Tibial artery (tissue), 4 donors: ENCODE results near the gene SPSB2.

Experiments used
- DNase-seq, 2 donors: peaks; one replicate each; pipeline ENCODE4 v3.0.0-alpha.2; 2019
- H3K27ac ChIP-seq, 2 donors: fragments of 200-600 bp; sonication (generic) in 1 of 2; 1 replicate in 1 of 2; 2 replicates in 1 of 2; pipeline ENCODE4 v1.5.1; 2018 to 2019; ENCODE audit warnings: mild to moderate bottlenecking in 1 of 2
- H3K27me3 ChIP-seq, 2 donors: fragments of 200-600 bp; sonication (generic) in 1 of 2; one replicate each; pipeline versions ENCODE4 v1.5.1 to v1.6.0; 2016 to 2019
- H3K36me3 ChIP-seq, 3 donors: fragments of 200-600 bp; sonication (generic) in 2 of 3; one replicate each; pipeline ENCODE4 v1.5.1; 2016 to 2019; ENCODE audit warnings: mild to moderate bottlenecking in 2 of 3
- H3K4me1 ChIP-seq, 4 donors: fragments of 200-600 bp; sonication (generic) in 2 of 4; 1 replicate in 3 of 4; 2 replicates in 1 of 4; pipeline ENCODE4 v1.5.1; 2016 to 2019
- H3K4me3 ChIP-seq, 2 donors: fragments of 200-600 bp; sonication (generic) in 1 of 2; 1 replicate in 1 of 2; 2 replicates in 1 of 2; pipeline ENCODE4 v1.5.1; 2018 to 2019; ENCODE audit warnings: mild to moderate bottlenecking in 2 of 2
- H3K9me3 ChIP-seq, 3 donors: fragments of 200-600 bp; sonication (generic) in 1 of 3; one replicate each; pipeline ENCODE4 v1.5.1; 2016 to 2019
- intact Hi-C: fragments of 100-400 bp; cut with DNase I; formaldehyde crosslinking; loops from one replicate; pipeline ENCODE4 v1.15.0; 2023; ENCODE audit warnings: low total_unique reads
- TF ChIP-seq, protein P1 (sequence below), 2 experiments: fragments of 200-600 bp in 1 of 2; fragments of 450-650 bp in 1 of 2; IDR thresholded peaks; one replicate each; pipeline ENCODE4 v1.5.1; 2017 to 2019; ENCODE audit warnings: antibody characterized with exemption in 2 of 2, mild to moderate bottlenecking in 1 of 2, moderate library complexity in 1 of 2

Gene SPSB2

DNA sequence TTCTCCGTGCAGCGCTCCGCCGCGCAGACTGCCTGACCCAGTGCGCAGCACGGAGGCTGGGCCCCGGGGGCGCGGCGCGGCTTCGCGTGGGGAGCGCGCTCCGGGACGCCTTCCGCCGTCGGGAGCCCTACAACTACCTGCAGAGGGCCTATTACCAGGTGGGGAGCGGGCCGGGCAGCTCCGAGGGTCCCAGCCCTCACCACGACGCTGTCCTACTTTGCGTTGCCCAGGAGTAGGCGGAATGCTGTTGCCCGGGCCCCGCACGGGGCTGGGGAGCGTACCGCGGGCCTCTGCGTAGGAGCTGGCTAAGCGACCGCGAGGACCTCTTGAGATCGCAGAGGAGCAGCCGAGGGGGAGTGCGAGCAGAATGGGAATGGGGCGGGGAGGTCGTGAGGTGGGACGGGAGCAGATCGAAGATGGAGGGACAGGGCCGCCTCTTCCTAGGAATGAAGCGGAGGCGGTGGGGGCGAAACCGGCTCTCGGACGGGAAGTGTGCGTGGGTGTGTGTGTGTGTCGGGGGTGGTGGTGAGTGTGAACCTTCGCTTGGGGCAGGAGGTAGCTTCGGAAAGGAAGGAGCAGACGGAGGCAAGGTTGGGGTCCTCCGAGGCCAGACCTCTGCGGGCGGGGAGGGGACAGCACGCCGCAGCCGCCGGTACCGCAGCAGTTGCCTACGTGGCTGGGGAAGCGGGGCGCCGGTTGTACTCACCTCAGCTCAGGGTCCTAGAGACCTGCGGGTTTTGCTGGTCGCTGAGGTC lies 44.1 kb downstream of the SPSB2 start:
- intact Hi-C loops, result loop anchor here (5.0 kb wide), 1 partner anchor 77 kb away; the partner anchor contains the start of gene MLF2

DNA sequence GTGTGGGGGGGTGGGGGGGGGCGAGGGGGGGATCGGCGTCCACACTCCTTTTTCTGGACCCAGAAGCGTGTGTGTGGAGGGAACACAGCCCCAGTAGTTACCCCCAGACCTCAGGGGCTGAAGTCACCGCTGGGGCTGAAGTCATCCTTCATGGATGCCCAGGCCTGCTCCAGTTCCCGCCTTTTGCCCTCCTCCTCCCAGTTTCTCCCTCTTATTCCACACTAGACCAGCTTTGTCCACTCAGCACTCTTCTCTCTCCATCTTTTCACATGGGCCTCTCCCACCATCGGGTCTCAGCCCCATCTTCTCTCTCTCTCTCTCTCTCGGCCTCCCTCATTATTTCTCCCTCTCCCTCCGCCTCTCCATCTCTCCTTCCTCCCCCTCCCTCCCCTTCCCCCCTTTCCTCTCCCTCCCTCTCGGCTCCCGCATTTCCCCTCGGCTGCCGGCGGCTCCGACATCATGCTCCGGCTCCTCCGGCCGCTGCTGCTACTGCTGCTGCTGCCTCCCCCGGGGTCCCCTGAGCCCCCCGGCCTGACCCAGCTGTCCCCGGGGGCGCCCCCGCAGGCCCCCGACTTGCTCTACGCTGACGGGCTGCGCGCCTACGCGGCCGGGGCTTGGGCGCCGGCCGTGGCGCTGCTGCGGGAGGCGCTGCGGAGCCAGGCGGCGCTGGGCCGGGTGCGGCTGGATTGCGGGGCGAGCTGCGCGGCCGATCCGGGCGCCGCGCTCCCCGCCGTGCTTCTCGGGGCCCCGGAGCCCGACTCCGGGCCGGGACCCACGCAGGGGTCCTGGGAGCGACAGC lies 44.9 kb downstream of the SPSB2 start, which contains the start of gene P3H3:
TSS of gene P3H3 (plus strand) at position 426 of the 799 bp plus-strand sequence. CDS start at position 460, 34 bp downstream.
- H3K4me1 ChIP-seq, result peaks cover 0 to 40% (median 32%) of the 10 kb centered on the region in 4 donors
- peaks cover 0 to 19% of the 10 kb centered on the region in 2 donors for H3K27me3 ChIP-seq
- H3K27ac ChIP-seq, result peak within 1 kb of the TSS; percentile 87 to 91
- intact Hi-C loops, result loop anchor here (5.0 kb wide), 1 partner anchor 76 kb away; the partner anchor contains the start of gene MLF2
- TF ChIP-seq, protein P1, sequence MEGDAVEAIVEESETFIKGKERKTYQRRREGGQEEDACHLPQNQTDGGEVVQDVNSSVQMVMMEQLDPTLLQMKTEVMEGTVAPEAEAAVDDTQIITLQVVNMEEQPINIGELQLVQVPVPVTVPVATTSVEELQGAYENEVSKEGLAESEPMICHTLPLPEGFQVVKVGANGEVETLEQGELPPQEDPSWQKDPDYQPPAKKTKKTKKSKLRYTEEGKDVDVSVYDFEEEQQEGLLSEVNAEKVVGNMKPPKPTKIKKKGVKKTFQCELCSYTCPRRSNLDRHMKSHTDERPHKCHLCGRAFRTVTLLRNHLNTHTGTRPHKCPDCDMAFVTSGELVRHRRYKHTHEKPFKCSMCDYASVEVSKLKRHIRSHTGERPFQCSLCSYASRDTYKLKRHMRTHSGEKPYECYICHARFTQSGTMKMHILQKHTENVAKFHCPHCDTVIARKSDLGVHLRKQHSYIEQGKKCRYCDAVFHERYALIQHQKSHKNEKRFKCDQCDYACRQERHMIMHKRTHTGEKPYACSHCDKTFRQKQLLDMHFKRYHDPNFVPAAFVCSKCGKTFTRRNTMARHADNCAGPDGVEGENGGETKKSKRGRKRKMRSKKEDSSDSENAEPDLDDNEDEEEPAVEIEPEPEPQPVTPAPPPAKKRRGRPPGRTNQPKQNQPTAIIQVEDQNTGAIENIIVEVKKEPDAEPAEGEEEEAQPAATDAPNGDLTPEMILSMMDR (IDR thresholded peaks at IDR 0.05), result no peak
- H3K4me3 ChIP-seq, result peak within 1 kb of the TSS; percentile 64 to 89
- peaks cover 0 to 32% (median 4%) of the 10 kb centered on the region in 3 donors for H3K36me3 ChIP-seq
- no peak for DNase-seq
- no peaks in the 10 kb centered on the region for H3K9me3 ChIP-seq

More for the DNA sequence above, 44.1 kb downstream of the SPSB2 start:
- TF ChIP-seq, protein P1 (IDR thresholded peaks at IDR 0.05), result no peak
- peaks cover 0 to 40% (median 32%) of the 10 kb centered on the region in 4 donors for H3K4me1 ChIP-seq
- H3K36me3 ChIP-seq, result peaks cover 0 to 40% (median 12%) of the 10 kb centered on the region in 3 donors
- peaks cover 0 to 11% of the 10 kb centered on the region in 2 donors for H3K27me3 ChIP-seq
- H3K9me3 ChIP-seq, result no peaks in the 10 kb centered on the region
- peak in 1 of 2 donors; percentile 52 for DNase-seq
- H3K27ac ChIP-seq, result peak overlapping the region; percentile 87 to 91
- peak overlapping the region; percentile 64 to 89 for H3K4me3 ChIP-seq

DNA sequence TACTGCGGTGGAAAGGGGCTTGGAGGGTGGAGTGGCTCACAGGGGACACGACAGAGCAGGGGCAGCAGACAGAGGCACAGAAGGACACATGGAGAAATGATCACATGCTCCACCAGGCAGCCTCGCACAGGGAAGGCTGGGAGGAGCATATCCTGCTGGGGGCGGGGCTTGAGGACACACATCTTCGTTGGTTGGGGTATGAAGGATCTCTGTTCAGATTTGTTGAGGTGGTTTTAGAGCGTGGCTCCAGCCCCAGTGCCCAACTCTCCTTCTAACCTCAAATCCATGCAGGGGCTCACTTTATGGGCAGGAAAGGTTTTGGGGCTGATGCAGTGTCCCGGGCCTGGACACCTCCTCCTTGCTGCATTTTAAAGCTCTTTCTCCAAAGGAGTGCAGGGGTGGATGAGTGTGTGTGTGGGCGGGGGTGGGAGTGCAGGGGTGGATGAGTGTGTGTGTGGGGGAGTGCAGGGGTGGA lies 45.6 kb downstream of the SPSB2 start:
- peaks cover 0 to 41% (median 32%) of the 10 kb centered on the region in 4 donors for H3K4me1 ChIP-seq
- peak overlapping the region; percentile 87 to 91 for H3K27ac ChIP-seq
- TF ChIP-seq, protein P1 (IDR thresholded peaks at IDR 0.05), result no peak
- intact Hi-C loops, result loop anchor here (5.0 kb wide), 1 partner anchor 75 kb away; the partner anchor contains the start of gene MLF2
- H3K9me3 ChIP-seq, result no peaks in the 10 kb centered on the region
- peaks cover 0 to 25% (median 4%) of the 10 kb centered on the region in 3 donors for H3K36me3 ChIP-seq
- H3K27me3 ChIP-seq, result peaks cover 0 to 26% of the 10 kb centered on the region in 2 donors
- H3K4me3 ChIP-seq, result peak overlapping the region; percentile 64 to 89
- DNase-seq, result peak; percentile 93 to 94

DNA sequence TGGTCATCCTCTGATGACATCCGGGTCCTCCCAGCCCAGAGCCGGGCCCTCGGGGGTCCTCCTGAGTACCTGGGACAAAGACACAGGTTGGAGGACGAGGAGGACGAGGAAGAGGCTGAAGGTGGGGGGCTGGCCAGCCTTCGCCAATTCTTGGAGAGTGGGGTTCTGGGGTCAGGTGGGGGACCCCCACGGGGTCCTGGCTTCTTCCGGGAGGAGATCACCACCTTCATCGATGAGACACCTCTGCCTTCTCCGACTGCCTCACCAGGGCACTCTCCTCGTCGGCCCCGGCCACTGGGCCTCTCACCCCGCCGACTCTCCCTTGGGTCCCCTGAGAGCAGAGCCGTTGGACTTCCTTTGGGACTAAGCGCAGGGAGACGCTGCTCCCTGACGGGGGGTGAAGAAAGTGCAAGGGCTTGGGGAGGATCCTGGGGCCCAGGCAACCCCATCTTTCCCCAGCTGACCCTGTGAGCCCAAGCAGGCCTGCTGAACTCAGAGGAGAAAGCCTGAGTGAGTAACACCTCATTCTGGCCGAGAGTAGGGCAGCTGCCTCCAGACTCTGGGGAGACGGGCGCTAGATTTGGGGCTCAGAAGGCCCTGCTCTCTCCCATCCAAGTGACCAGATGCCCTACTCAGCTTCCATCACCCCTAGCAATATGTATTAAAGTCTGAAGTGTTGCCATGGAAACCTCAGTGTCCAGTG lies 46.2 kb downstream of the SPSB2 start:
- H3K27me3 ChIP-seq, result peaks cover 0 to 32% of the 10 kb centered on the region in 2 donors
- intact Hi-C loops, result loop anchor here (5.0 kb wide), 1 partner anchor 75 kb away; the partner anchor contains the start of gene MLF2
- H3K4me3 ChIP-seq, result no peak overlapping the region
- H3K36me3 ChIP-seq, result peaks cover 0 to 19% (median 4%) of the 10 kb centered on the region in 3 donors
- H3K4me1 ChIP-seq, result peaks cover 0 to 46% (median 36%) of the 10 kb centered on the region in 4 donors
- H3K9me3 ChIP-seq, result no peaks in the 10 kb centered on the region
- H3K27ac ChIP-seq, result peak overlapping the region; percentile 41 to 87
- no peak for DNase-seq
- TF ChIP-seq, protein P1 (IDR thresholded peaks at IDR 0.05), result no peak
